C4-2B (cell line): ENCODE data around the gene HPGDS.

ENCODE experiments used
- H3K27ac ChIP-seq: fragments of 450-650 bp; 2 replicates; pipeline ENCODE4 v1.5.1; 2017
- ZFX ChIP-seq: fragments of 450-650 bp; IDR thresholded peaks from 2 replicates; pipeline ENCODE4 v1.6.1; 2017
- TF ChIP-seq, protein P1 (sequence below): fragments of 450-650 bp; conservative IDR thresholded peaks from 2 replicates; pipeline ENCODE4 v1.5.1; 2017; ENCODE audit warnings: mild to moderate bottlenecking

The HPGDS gene

DNA sequence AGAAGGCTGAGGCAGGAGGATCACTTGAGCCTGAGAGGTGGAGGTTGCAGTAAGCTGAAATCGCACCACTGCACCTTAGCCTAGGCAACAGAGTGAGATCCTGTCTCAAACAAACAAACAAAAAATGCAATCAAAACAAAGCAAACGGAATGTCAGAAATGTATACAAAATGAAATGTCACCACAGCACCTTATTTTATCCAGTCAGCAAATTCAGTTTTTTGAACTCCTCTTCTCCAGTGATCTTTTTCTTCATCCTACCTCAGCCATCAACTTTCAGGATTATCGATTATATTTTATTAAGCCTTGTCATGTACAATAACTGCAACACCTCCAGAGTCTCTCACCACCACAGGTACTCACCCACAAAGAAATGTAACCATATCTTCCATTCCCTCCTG, 31.1 kb upstream of the HPGDS start:
- TF ChIP-seq, protein P1, sequence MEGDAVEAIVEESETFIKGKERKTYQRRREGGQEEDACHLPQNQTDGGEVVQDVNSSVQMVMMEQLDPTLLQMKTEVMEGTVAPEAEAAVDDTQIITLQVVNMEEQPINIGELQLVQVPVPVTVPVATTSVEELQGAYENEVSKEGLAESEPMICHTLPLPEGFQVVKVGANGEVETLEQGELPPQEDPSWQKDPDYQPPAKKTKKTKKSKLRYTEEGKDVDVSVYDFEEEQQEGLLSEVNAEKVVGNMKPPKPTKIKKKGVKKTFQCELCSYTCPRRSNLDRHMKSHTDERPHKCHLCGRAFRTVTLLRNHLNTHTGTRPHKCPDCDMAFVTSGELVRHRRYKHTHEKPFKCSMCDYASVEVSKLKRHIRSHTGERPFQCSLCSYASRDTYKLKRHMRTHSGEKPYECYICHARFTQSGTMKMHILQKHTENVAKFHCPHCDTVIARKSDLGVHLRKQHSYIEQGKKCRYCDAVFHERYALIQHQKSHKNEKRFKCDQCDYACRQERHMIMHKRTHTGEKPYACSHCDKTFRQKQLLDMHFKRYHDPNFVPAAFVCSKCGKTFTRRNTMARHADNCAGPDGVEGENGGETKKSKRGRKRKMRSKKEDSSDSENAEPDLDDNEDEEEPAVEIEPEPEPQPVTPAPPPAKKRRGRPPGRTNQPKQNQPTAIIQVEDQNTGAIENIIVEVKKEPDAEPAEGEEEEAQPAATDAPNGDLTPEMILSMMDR: no peak
- no peak for TF ChIP-seq ZFX
- H3K27ac ChIP-seq: no peak overlapping the region

GRCh38 chr4:94372991-94373390, 30.4 kb upstream of the HPGDS start:
- no peak for TF ChIP-seq ZFX
- TF ChIP-seq, protein P1: no peak
- H3K27ac ChIP-seq: no peak overlapping the region

DNA sequence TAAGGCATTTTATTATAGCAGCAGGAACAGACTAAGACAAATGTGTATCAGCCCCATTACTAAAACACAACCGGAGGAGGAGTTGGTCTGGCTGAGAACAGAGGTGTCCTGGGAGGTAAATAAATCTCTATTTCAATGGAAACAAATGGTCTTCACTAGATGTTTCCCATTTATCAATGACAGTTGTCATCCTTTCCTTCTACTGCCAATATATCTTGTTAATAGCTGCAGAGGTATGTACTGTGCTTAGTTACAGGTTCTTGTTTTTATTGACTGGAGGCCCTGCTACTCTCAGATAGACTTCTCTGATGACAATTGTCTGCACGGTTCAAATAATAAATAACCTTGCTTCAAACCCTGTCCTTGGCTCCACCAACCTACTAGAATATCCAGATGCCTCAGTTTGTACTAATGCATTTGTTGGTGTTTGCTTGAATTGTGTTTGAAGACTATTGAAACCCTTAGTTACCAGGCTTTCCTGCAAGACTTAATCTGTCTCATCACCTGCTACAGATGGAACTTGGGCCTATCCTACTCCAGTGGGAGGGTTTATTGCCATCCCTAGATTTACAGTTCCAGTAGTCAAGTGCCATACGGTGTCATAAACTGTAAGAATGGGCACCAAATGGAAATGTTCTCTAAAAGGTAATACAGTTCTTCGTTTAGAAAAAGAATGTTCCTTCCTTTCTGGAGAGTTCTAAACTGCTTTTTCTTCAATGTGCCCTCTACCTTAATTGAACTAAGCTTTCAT, 29.8 kb upstream of the HPGDS start:
- no peak for TF ChIP-seq ZFX
- TF ChIP-seq, protein P1: no peak
- no peak overlapping the region for H3K27ac ChIP-seq

GRCh38 chr4:94371290-94371689, 28.7 kb upstream of the HPGDS start:
- TF ChIP-seq, protein P1: no peak
- TF ChIP-seq ZFX: no peak
- no peak overlapping the region for H3K27ac ChIP-seq

DNA sequence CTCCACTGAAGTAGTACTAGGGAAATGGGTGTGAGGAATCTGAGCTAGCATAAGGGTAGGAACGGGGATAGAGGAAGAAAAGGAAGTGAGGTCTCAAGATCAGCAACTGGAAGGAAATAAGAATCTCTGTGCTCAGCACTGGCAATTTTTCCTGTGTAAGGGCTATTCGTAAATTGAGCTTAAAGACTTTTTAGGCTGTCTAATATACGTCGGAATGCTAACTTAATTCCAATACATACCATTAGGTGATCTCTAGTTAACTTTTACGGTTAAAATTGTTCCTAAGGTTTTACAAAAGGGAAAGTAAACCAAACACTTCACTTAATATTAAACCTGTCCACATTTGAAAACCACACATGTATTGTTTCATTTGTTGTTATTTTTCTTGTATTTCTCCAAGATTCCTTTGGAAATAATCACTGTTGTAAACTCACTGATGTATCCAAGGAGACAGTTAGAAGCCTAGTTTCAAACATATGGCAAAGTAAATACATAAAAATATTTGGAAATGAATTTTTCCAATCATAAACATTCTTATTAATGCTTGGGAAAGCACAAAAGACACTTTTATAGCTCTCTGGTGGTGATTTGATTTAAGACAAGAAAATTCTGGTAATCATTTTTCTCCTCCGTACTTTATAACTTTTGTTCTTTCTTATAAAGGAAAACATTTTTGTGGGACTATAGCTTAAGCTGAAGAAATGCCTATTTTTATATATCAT, 28.1 kb upstream of the HPGDS start:
- H3K27ac ChIP-seq: no peak overlapping the region
- TF ChIP-seq, protein P1: no peak
- TF ChIP-seq ZFX: no peak

DNA sequence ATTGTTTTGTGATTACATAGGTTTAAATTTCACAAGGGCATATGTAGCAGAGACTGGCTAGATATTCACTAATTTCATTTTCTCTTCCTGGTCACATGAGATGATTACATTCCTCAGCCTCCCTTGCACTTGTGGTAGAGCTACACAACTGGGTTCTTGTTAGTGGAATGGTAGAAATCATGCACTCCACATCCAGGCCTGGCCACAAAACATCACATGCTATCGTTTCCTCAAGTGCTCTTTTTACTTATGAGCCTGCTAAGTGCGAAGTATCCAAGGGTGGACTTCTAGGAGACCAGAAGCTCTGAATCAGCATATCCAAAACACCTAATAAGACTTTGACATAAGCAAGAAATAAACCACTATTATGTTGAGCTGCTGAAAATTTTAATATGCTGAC, 26.4 kb upstream of the HPGDS start:
- TF ChIP-seq ZFX: no peak
- TF ChIP-seq, protein P1: no peak
- no peak overlapping the region for H3K27ac ChIP-seq

GRCh38 chr4:94368459-94368858, 25.8 kb upstream of the HPGDS start:
- no peak overlapping the region for H3K27ac ChIP-seq
- TF ChIP-seq, protein P1: no peak
- no peak for TF ChIP-seq ZFX
